Neuronal stem cell (in vitro differentiated cells): ENCODE measurements around the gene GATA3. TPM values are rescaled to one million over a fixed set of nuclear protein-coding genes. Genes with fewer than 3 reads are reported as not detected.

Experiments
- DNase-seq: peaks from one replicate; pipeline ENCODE4 v3.0.0-alpha.2; 2013; ENCODE audit warnings: low spot score
- H2AFZ ChIP-seq: one replicate; pipeline ENCODE4 v1.6.1; 2013; ENCODE audit warnings: mild to moderate bottlenecking, low read length, inconsistent platforms
- H2AK5ac ChIP-seq: 2 replicates; pipeline ENCODE4 v1.6.1; 2013; ENCODE audit warnings: low read depth, mild to moderate bottlenecking, inconsistent platforms, low read length, moderate library complexity, mixed read lengths
- H2BK120ac ChIP-seq: 2 replicates; pipeline ENCODE4 v1.6.1; 2013; ENCODE audit warnings: low read depth, mild to moderate bottlenecking, inconsistent platforms, low read length, moderate library complexity, mixed read lengths
- H2BK12ac ChIP-seq: one replicate; pipeline ENCODE4 v1.6.1; 2013; ENCODE audit warnings: low read length, inconsistent platforms
- H2BK15ac ChIP-seq: 2 replicates; pipeline ENCODE4 v1.6.1; 2013; ENCODE audit warnings: mild to moderate bottlenecking, low read length, inconsistent platforms, mixed read lengths
- H2BK5ac ChIP-seq: one replicate; pipeline ENCODE4 v1.6.1; 2013; ENCODE audit warnings: inconsistent platforms, mild to moderate bottlenecking, low read length, moderate library complexity
- H3K14ac ChIP-seq: one replicate; pipeline ENCODE4 v1.6.1; 2013; ENCODE audit warnings: low read length, inconsistent platforms
- H3K18ac ChIP-seq: 2 replicates; pipeline ENCODE4 v1.6.1; 2013; ENCODE audit warnings: low read length, inconsistent platforms
- H3K23ac ChIP-seq: 2 replicates; pipeline ENCODE4 v1.6.1; 2013; ENCODE audit warnings: low read depth, mild to moderate bottlenecking, mixed read lengths, low read length, inconsistent platforms; ENCODE audit not compliant: poor library complexity
- H3K27ac ChIP-seq: replicated peaks from 3 replicates; pipeline ENCODE4 v1.5.1; 2013; ENCODE audit warnings: low read length, inconsistent platforms
- H3K27me3 ChIP-seq, 3 experiments: 2 replicates each; pipeline ENCODE4 v1.6.1; 2013; ENCODE audit warnings: low read length in 3 of 3, mild to moderate bottlenecking in 2 of 3, inconsistent platforms in 1 of 3, low read depth in 1 of 3, mixed read lengths in 1 of 3, moderate library complexity in 1 of 3; ENCODE audit not compliant: control insufficient read depth in 3 of 3, insufficient read depth in 3 of 3
- H3K36me3 ChIP-seq, 2 donors: replicated peaks in 1 of 2; 2 replicates each; pipeline ENCODE4 v1.6.1; 2013; ENCODE audit warnings: low read length in 2 of 2; ENCODE audit not compliant: control insufficient read depth in 2 of 2, insufficient read depth in 2 of 2
- H3K4ac ChIP-seq: 2 replicates; pipeline ENCODE4 v1.6.1; 2013; ENCODE audit warnings: inconsistent platforms, mild to moderate bottlenecking, low read length, moderate library complexity
- H3K4me1 ChIP-seq, 2 donors: 1 replicate in 1 of 2; 2 replicates in 1 of 2; pipeline ENCODE4 v1.6.1; 2013; ENCODE audit warnings: low read length in 2 of 2, low read depth in 1 of 2; ENCODE audit not compliant: control insufficient read depth in 2 of 2, insufficient read depth in 1 of 2
- H3K4me2 ChIP-seq: one replicate; pipeline ENCODE4 v1.6.1; 2013; ENCODE audit warnings: mild to moderate bottlenecking, low read length, inconsistent platforms; ENCODE audit not compliant: insufficient read depth, poor library complexity, severe bottlenecking
- H3K4me3 ChIP-seq, 2 donors: 2 replicates each; pipeline ENCODE4 v1.5.1; 2013; ENCODE audit warnings: low read length in 2 of 2, mild to moderate bottlenecking in 2 of 2, inconsistent platforms in 1 of 2, moderate library complexity in 1 of 2
- H3K79me1 ChIP-seq: one replicate; pipeline ENCODE4 v1.6.1; 2013; ENCODE audit warnings: low read depth, mild to moderate bottlenecking, inconsistent platforms, low read length, moderate library complexity
- H3K9ac ChIP-seq: one replicate; pipeline ENCODE4 v1.6.1; 2013; ENCODE audit warnings: mild to moderate bottlenecking, low read depth, low read length, inconsistent platforms; ENCODE audit not compliant: poor library complexity
- H3K9me3 ChIP-seq, 2 donors: replicated peaks in 1 of 2; 2 replicates each; pipeline versions ENCODE3 to v1.6.1; 2013; ENCODE audit warnings: low read length in 2 of 2, mild to moderate bottlenecking in 2 of 2, inconsistent platforms in 1 of 2, low read depth in 1 of 2, mixed read lengths in 1 of 2, moderate library complexity in 1 of 2; ENCODE audit not compliant: control insufficient read depth in 2 of 2, insufficient read depth in 1 of 2
- H4K8ac ChIP-seq: one replicate; pipeline ENCODE4 v1.6.1; 2013; ENCODE audit warnings: low read depth, mild to moderate bottlenecking, inconsistent platforms, low read length, moderate library complexity
- H4K91ac ChIP-seq: one replicate; pipeline ENCODE4 v1.6.1; 2013; ENCODE audit warnings: low read length, low read depth, mild to moderate bottlenecking, inconsistent platforms; ENCODE audit not compliant: poor library complexity
- WGBS, 2 donors: extraction: QIAGEN DNeasy Blood & Tissue Kit; methylation state at CpG; one replicate each; pipeline ENCODE4 v1.1.7; 2013; ENCODE audit warnings: missing lambda C conversion rate in 2 of 2, mixed read lengths in 1 of 2; ENCODE audit not compliant: insufficient read length in 2 of 2, insufficient replicate concordance in 1 of 2; ENCODE audit errors: extremely low coverage in 2 of 2; 5-methylcytosine and 5-hydroxymethylcytosine counted together
- polyA plus RNA-seq, 2 experiments: library from polyadenylated mRNA; stranded (reverse); fragments of 200-250 nt; gene quantifications; one replicate each; pipeline ENCODE4 v1.2.3, GENCODE V29; 2013

The GATA3 gene
- 0.33 TPM for polyA plus RNA-seq (2013, experiment 1 of 2)
- polyA plus RNA-seq (2013, experiment 2 of 2): 0.40 TPM

- H3K9ac ChIP-seq: peak within 1 kb of the TSS; percentile 60
- WGBS, 2 donors: no CpG with 5 or more reads among the region's 65 CpGs
- no peak within 1 kb of the TSS for H3K27ac ChIP-seq
- no peak within 1 kb of the TSS for H3K4ac ChIP-seq
- H3K14ac ChIP-seq: no peak within 1 kb of the TSS
- H2BK12ac ChIP-seq: no peak within 1 kb of the TSS
- peak within 1 kb of the TSS; percentile 51 to 74 for H3K4me3 ChIP-seq
- H2AK5ac ChIP-seq: peak within 1 kb of the TSS; percentile 72
- peak within 1 kb of the TSS; percentile 97 for H3K4me2 ChIP-seq
- DNase-seq: peak; percentile 56
- peak within 1 kb of the TSS; percentile 72 for H2BK15ac ChIP-seq
- H3K79me1 ChIP-seq: no peaks in the 10 kb centered on the region
- H4K8ac ChIP-seq: no peak within 1 kb of the TSS
- H3K27me3 ChIP-seq: peaks cover 53 to 97% (median 93%) of the 10 kb centered on the region in 3 experiments
- H3K4me1 ChIP-seq: peaks cover 8 to 12% of the 10 kb centered on the region in 2 donors
- H2BK5ac ChIP-seq: no peak within 1 kb of the TSS
- H3K18ac ChIP-seq: peak within 1 kb of the TSS; percentile 87
- peak within 1 kb of the TSS; percentile 82 for H3K23ac ChIP-seq
- no peaks in the 10 kb centered on the region for H3K9me3 ChIP-seq
- H3K36me3 ChIP-seq: no peaks in the 10 kb centered on the region
- H4K91ac ChIP-seq: no peak within 1 kb of the TSS
- peak within 1 kb of the TSS; percentile 48 for H2BK120ac ChIP-seq
- H2AFZ ChIP-seq: peak within 1 kb of the TSS; percentile 95
These were observed at the start of gene GATA3 for GRCh38 chr10:8054494-8055407. Gene GATA3 (plus strand): TSS chr10:8054688. CDS start chr10:8055656, 968 bp downstream.

- Histone ChIP-seq H3K27ac (no peak overlapping the region), H3K4me3 (no peak overlapping the region), H3K14ac (no peak overlapping the region), H3K4me2 (no peak overlapping the region), H3K18ac (no peak overlapping the region), H3K79me1 (no peaks in the 10 kb centered on the region), H2BK12ac (no peak overlapping the region), H3K4me1 (no peaks in the 10 kb centered on the region), H3K9me3 (peaks cover 0 to 7% of the 10 kb centered on the region in 2 donors), H3K23ac (no peak overlapping the region), H2AK5ac (no peak overlapping the region), H2BK15ac (no peak overlapping the region), H2AFZ (no peak overlapping the region), H3K36me3 (peaks cover 1 to 21% of the 10 kb centered on the region in 2 donors), H2BK5ac (no peak overlapping the region), H4K8ac (no peak overlapping the region), H3K27me3 (no peaks in the 10 kb centered on the region), H2BK120ac (no peak overlapping the region), H3K4ac (no peak overlapping the region), H4K91ac (no peak overlapping the region), H3K9ac (no peak overlapping the region)
- DNase-seq: no peak
- WGBS, 2 donors: no CpG with 5 or more reads among the region's 10 CpGs
These were observed 48.1 kb upstream of the GATA3 start for GRCh38 chr10:8006274-8006999.

- Histone ChIP-seq H3K4me2 (no peak overlapping the region), H2BK120ac (no peak overlapping the region), H4K91ac (no peak overlapping the region), H3K9ac (no peak overlapping the region), H2AFZ (no peak overlapping the region), H4K8ac (no peak overlapping the region), H3K23ac (no peak overlapping the region), H3K27ac (no peak overlapping the region), H2BK15ac (no peak overlapping the region), H3K4me1 (no peaks in the 10 kb centered on the region), H3K9me3 (peaks cover 0 to 7% of the 10 kb centered on the region in 2 donors), H3K79me1 (no peaks in the 10 kb centered on the region), H2AK5ac (no peak overlapping the region), H3K4ac (no peak overlapping the region), H3K4me3 (no peak overlapping the region), H3K36me3 (peaks cover 3 to 33% of the 10 kb centered on the region in 2 donors), H3K14ac (no peak overlapping the region), H3K18ac (no peak overlapping the region), H2BK12ac (no peak overlapping the region), H3K27me3 (no peaks in the 10 kb centered on the region), H2BK5ac (no peak overlapping the region)
- DNase-seq: no peak
- WGBS, 2 donors: no CpG with 5 or more reads among the region's 38 CpGs
These were observed 45.5 kb upstream of the GATA3 start for GRCh38 chr10:8009031-8009430.

- no peak overlapping the region for H3K18ac ChIP-seq
- no peak overlapping the region for H3K14ac ChIP-seq
- H2BK120ac ChIP-seq: no peak overlapping the region
- H4K8ac ChIP-seq: no peak overlapping the region
- H3K9ac ChIP-seq: no peak overlapping the region
- H2BK5ac ChIP-seq: no peak overlapping the region
- H3K27me3 ChIP-seq: no peaks in the 10 kb centered on the region
- H3K4me1 ChIP-seq: peaks cover 0 to 2% of the 10 kb centered on the region in 2 donors
- no peak overlapping the region for H3K4me2 ChIP-seq
- H4K91ac ChIP-seq: no peak overlapping the region
- WGBS, 2 donors: no CpG with 5 or more reads among the region's 1 CpG
- no peak for DNase-seq
- no peaks in the 10 kb centered on the region for H3K9me3 ChIP-seq
- H3K36me3 ChIP-seq: peaks cover 3 to 54% of the 10 kb centered on the region in 2 donors
- H3K79me1 ChIP-seq: no peaks in the 10 kb centered on the region
- H3K4ac ChIP-seq: no peak overlapping the region
- no peak overlapping the region for H3K27ac ChIP-seq
- H3K4me3 ChIP-seq: no peak overlapping the region
- H2AK5ac ChIP-seq: no peak overlapping the region
- H2AFZ ChIP-seq: no peak overlapping the region
- H2BK12ac ChIP-seq: no peak overlapping the region
- no peak overlapping the region for H2BK15ac ChIP-seq
- no peak overlapping the region for H3K23ac ChIP-seq
These were observed 41.5 kb upstream of the GATA3 start for GRCh38 chr10:8013006-8013405.
